ENCODE data around the gene ETV3L.

DNA sequence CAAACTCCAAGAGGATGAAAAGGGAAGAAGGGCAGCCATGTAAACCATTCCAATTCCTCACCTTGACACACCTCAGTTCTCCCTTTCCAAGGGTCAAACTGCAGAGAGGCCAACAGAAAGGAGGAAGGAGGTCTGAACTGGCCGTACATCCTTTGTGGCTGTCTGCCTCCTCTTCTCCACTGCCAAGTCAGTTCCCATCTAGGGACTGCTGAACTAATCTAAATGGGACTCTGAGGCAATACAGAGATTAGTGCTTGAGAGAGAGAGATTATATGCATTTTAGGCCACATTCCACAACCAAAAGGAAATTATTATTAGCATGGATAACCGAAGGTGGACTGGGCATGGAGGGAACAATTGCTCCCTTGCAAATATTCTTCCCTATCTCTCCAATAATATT lies 56.8 kb downstream of the ETV3L start:
- TF ChIP-seq CTCF (IDR thresholded peaks at IDR 0.05) (no peak), EZH2 (IDR thresholded peaks at IDR 0.05) (no peak), EZH2phosphoT487 (IDR thresholded peaks at IDR 0.05) (no peak)
